GM12878 (cell line): ENCODE results near the gene PSMC3IP. TPM values are rescaled to one million over a fixed set of nuclear protein-coding genes. Genes with fewer than 3 reads are reported as not detected.
A peak's percentile ranks its signal among the peaks of the same experiment; 100 is the strongest.

Source experiments
- BHLHE40 ChIP-seq, 2 experiments: fragments of 450-650 bp in 1 of 2; IDR thresholded peaks; 2 replicates each; pipeline ENCODE4 v1.6.1; 2011 to 2017; ENCODE audit warnings: low read depth in 2 of 2, borderline replicate concordance in 1 of 2, improper control_type of control experiment in 1 of 2, low read length in 1 of 2, mild to moderate bottlenecking in 1 of 2
- CUX1 ChIP-seq: IDR thresholded peaks from 2 replicates; pipeline ENCODE4 v1.6.1; 2012; ENCODE audit warnings: improper control_type of control experiment, low read depth, low read length; ENCODE audit not compliant: insufficient replicate concordance
- EZH2 ChIP-seq: IDR thresholded peaks from 2 replicates; pipeline ENCODE4 v1.6.1; 2012; ENCODE audit warnings: low read depth, mild to moderate bottlenecking, control low read depth, inconsistent platforms, low read length, borderline replicate concordance; ENCODE audit not compliant: control insufficient read depth
- MAX ChIP-seq: IDR thresholded peaks from 2 replicates; pipeline ENCODE4 v1.6.1; 2012; ENCODE audit warnings: low read depth, low read length, improper control_type of control experiment
- MTA3 ChIP-seq: IDR thresholded peaks from 2 replicates; pipeline ENCODE4 v1.6.1; 2012; ENCODE audit warnings: low read length, inconsistent platforms, borderline replicate concordance
- NR2C1 ChIP-seq: fragments of 450-650 bp; IDR thresholded peaks from 2 replicates; pipeline ENCODE4 v1.6.1; 2017; ENCODE audit warnings: antibody characterized with exemption, mild to moderate bottlenecking, moderate library complexity
- RAD51 ChIP-seq: fragments of 450-650 bp; IDR thresholded peaks from 2 replicates; pipeline ENCODE4 v1.6.1; 2016; ENCODE audit warnings: moderate library complexity, mild to moderate bottlenecking, inconsistent platforms
- RELA ChIP-seq: fragments of 450-650 bp; IDR thresholded peaks from 2 replicates; pipeline ENCODE4 v1.8.0; 2014; ENCODE audit warnings: borderline replicate concordance; ENCODE audit not compliant: partially characterized antibody
- STAT3 ChIP-seq: IDR thresholded peaks from 2 replicates; pipeline ENCODE4 v1.6.1; 2011; ENCODE audit warnings: low read depth, low read length, improper control_type of control experiment
- TCF3 ChIP-seq: IDR thresholded peaks from 2 replicates; pipeline ENCODE4 v1.6.1; 2012; ENCODE audit warnings: low read depth, mild to moderate bottlenecking, low read length, borderline replicate concordance; ENCODE audit not compliant: insufficient read depth
- ZBTB11 ChIP-seq: fragments of 450-650 bp; formaldehyde crosslinking; IDR thresholded peaks from 2 replicates; pipeline ENCODE4 v1.5.0; 2022; ENCODE audit warnings: mild to moderate bottlenecking, missing genetic modification characterization
- polyA plus RNA-seq, 11 experiments: library from polyadenylated mRNA; depleted of rRNA in 4 of 11; unstranded in 6 of 11; stranded (reverse) in 5 of 11; fragments of >200 nt; fragmentation: Nextera tagmentation in 4 of 11; fragmentation: Illumina TruSeq in 1 of 11; extraction: Ambion mirVana in 4 of 11; extraction: Trizol in 1 of 11; gene quantifications; 1 replicate in 1 of 11; 2 replicates in 10 of 11; pipeline versions ENCODE4 v1.2.1 to v1.2.3, GENCODE V29; 2011 to 2016; ENCODE audit warnings: inconsistent platforms in 2 of 11, missing spikeins in 2 of 11, low read depth in 1 of 11
- total RNA-seq, 4 experiments: library from RNA; depleted of rRNA in 3 of 4; stranded (reverse); fragments of >200 nt in 3 of 4; fragmentation: Illumina TruSeq in 1 of 4; extraction: Trizol in 1 of 4; gene quantifications; 2 replicates each; pipeline versions ENCODE4 v1.2.1 to v1.2.3, GENCODE V29; 2013 to 2021
- TF ChIP-seq, protein P1 (sequence below): IDR thresholded peaks from 2 replicates; pipeline ENCODE4 v1.6.1; 2011; ENCODE audit warnings: borderline replicate concordance, low read depth, mild to moderate bottlenecking, moderate library complexity, low read length; ENCODE audit not compliant: insufficient read depth, poor library complexity, severe bottlenecking
- TF ChIP-seq, protein P2 (sequence below): fragments of 450-650 bp; IDR thresholded peaks from 2 replicates; pipeline ENCODE4 v1.6.1; 2017; ENCODE audit warnings: mild to moderate bottlenecking, low read depth, inconsistent platforms; ENCODE audit not compliant: poor library complexity, severe bottlenecking

Gene PSMC3IP
- total and polyA plus RNA-seq, 10 of the 15 experiments (the other 5 are each of a cell fraction or from before 2014, with no cell fraction given): 6.8 to 34.5 (median 17.7) TPM

DNA sequence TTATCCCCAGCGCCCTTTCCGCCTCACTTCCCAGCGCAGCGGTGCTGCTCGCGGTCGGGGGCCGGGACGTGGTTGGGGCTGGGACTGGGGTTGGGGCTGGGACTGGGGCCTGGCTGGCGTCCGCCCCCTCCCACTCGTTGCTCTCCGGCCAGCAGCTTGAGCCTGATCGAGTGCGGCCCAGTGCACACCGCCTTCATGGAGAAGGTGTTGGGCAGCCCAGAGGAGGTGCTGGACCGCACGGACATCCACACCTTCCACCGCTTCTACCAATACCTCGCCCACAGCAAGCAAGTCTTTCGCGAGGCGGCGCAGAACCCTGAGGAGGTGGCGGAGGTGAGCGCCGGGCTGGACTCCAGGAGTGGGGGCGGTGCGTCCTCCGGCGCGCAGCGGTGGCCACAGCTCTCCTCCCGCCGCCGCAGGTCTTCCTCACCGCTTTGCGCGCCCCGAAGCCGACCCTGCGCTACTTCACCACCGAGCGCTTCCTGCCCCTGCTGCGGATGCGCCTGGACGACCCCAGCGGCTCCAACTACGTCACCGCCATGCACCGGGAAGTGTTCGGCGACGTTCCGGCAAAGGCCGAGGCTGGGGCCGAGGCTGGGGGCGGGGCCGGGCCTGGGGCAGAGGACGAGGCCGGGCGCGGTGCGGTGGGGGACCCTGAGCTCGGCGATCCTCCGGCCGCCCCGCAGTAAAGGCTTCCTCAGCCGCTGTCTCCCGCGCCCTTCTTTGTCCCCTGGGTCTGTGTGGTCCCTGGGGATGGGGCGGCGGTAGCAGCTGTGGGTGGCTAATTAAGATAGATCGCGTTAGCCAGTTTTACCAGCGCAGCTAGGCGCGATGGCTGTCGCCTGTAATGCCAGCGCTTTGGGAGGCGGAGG is 23.0 kb downstream of the PSMC3IP start (continued):
- TF ChIP-seq RAD51: no peak
- no peak for TF ChIP-seq EZH2
- TF ChIP-seq BHLHE40 (IDR thresholded peaks at IDR 0.05; ENCODE audit: borderline replicate concordance in 1 of 2, low read depth in 2 of 2, low read length in 1 of 2): peak in 1 of 2 experiments; percentile 40; a peak in 1 of 4 replicates
- TF ChIP-seq MTA3: no peak; the same call in 1 of the 2 replicates
- peak; percentile 39 for TF ChIP-seq RELA
- TF ChIP-seq MAX: peak; percentile 60; the same call in 1 of the 2 replicates
- TF ChIP-seq STAT3: no peak
- TF ChIP-seq, protein P1, sequence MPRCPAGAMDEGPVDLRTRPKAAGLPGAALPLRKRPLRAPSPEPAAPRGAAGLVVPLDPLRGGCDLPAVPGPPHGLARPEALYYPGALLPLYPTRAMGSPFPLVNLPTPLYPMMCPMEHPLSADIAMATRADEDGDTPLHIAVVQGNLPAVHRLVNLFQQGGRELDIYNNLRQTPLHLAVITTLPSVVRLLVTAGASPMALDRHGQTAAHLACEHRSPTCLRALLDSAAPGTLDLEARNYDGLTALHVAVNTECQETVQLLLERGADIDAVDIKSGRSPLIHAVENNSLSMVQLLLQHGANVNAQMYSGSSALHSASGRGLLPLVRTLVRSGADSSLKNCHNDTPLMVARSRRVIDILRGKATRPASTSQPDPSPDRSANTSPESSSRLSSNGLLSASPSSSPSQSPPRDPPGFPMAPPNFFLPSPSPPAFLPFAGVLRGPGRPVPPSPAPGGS: no peak
- no peak for TF ChIP-seq CUX1
- peak; percentile 91 for TF ChIP-seq NR2C1
- TF ChIP-seq, protein P2, sequence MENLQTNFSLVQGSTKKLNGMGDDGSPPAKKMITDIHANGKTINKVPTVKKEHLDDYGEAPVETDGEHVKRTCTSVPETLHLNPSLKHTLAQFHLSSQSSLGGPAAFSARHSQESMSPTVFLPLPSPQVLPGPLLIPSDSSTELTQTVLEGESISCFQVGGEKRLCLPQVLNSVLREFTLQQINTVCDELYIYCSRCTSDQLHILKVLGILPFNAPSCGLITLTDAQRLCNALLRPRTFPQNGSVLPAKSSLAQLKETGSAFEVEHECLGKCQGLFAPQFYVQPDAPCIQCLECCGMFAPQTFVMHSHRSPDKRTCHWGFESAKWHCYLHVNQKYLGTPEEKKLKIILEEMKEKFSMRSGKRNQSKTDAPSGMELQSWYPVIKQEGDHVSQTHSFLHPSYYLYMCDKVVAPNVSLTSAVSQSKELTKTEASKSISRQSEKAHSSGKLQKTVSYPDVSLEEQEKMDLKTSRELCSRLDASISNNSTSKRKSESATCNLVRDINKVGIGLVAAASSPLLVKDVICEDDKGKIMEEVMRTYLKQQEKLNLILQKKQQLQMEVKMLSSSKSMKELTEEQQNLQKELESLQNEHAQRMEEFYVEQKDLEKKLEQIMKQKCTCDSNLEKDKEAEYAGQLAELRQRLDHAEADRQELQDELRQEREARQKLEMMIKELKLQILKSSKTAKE: no peak
- 0 out of 2 replicates have a peak, but pooled peaks have one; percentile 42 for TF ChIP-seq TCF3
- no peak for TF ChIP-seq ZBTB11 (CRISPR knock-in tag)
